ENCODE data around the gene KCTD13.
"Not testable (repeated sequence)": the region's sequence is repeated elsewhere in the genome, so short reads cannot be mapped to it uniquely, and the experiment has no call there.

The KCTD13 gene

GRCh38 chr16:29906520-29907244, 19.3 kb downstream of the KCTD13 start:
- no peak for DNase-seq (ENCODE audit: low read depth)

GRCh38 chr16:29905668-29906067, 20.4 kb downstream of the KCTD13 start:
- DNase-seq (ENCODE audit: low read depth) = no peak

- no peak for DNase-seq (ENCODE audit: low read depth)
Measured at GRCh38 chr16:29904947-29905346, 21.1 kb downstream of the KCTD13 start.

GRCh38 chr16:29903590-29903989, 22.4 kb downstream of the KCTD13 start:
- no peak for DNase-seq (ENCODE audit: low read depth)

GRCh38 chr16:29901607-29901945, 24.4 kb downstream of the KCTD13 start:
- no peak for DNase-seq (ENCODE audit: low read depth)

- no peak for DNase-seq (ENCODE audit: low read depth)
Measured at GRCh38 chr16:29900888-29901606, 25.0 kb downstream of the KCTD13 start.

- DNase-seq (ENCODE audit: low read depth) = peak; percentile 26
Measured at GRCh38 chr16:29900102-29900887, 25.7 kb downstream of the KCTD13 start, which contains the start of gene ASPHD1. Gene ASPHD1 (plus strand): TSS chr16:29900488. CDS start chr16:29900972, 484 bp downstream.

- peak; percentile 77 for DNase-seq (ENCODE audit: low read depth)
Measured at GRCh38 chr16:29899516-29900101, 26.4 kb downstream of the KCTD13 start, which contains the start of gene SEZ6L2. Gene SEZ6L2 (minus strand): TSS chr16:29899550. CDS start chr16:29899019, 531 bp downstream.

GRCh38 chr16:29898804-29899515, 27.1 kb downstream of the KCTD13 start:
- DNase-seq (ENCODE audit: low read depth) = no peak

- DNase-seq (ENCODE audit: low read depth) = no peak
Measured at GRCh38 chr16:29898135-29898803, 27.8 kb downstream of the KCTD13 start.

GRCh38 chr16:29897333-29897732, 28.7 kb downstream of the KCTD13 start:
- no peak for DNase-seq (ENCODE audit: low read depth)

GRCh38 chr16:29896841-29897240, 29.2 kb downstream of the KCTD13 start:
- DNase-seq (ENCODE audit: low read depth) = no peak

- DNase-seq (ENCODE audit: low read depth) = no peak
Measured at GRCh38 chr16:29894352-29894751, 31.7 kb downstream of the KCTD13 start.

GRCh38 chr16:29893553-29893952, 32.5 kb downstream of the KCTD13 start:
- DNase-seq (ENCODE audit: low read depth) = no peak

- no peak for DNase-seq (ENCODE audit: low read depth)
Measured at GRCh38 chr16:29892458-29892813, 33.6 kb downstream of the KCTD13 start.

- DNase-seq (ENCODE audit: low read depth) = no peak
Measured at GRCh38 chr16:29891525-29892457, 34.2 kb downstream of the KCTD13 start.

- not testable (repeated sequence) for DNase-seq (ENCODE audit: low read depth)
Measured at GRCh38 chr16:29889372-29889771, 36.7 kb downstream of the KCTD13 start.

- DNase-seq (ENCODE audit: low read depth) = no peak
Measured at GRCh38 chr16:29883987-29884386, 42.0 kb downstream of the KCTD13 start.

GRCh38 chr16:29881050-29881449, 45.0 kb downstream of the KCTD13 start:
- DNase-seq (ENCODE audit: low read depth) = no peak

GRCh38 chr16:29878172-29878571, 47.9 kb downstream of the KCTD13 start:
- DNase-seq (ENCODE audit: low read depth) = no peak
